Thoracic aorta (tissue), 2 donors: ENCODE results near the gene HHIP. TPM values are rescaled to one million over a fixed set of nuclear protein-coding genes. Genes with fewer than 3 reads are reported as not detected.

ENCODE experiments used
- ATAC-seq: fragments of 150-250 bp; one replicate; pipeline ENCODE4 v1.8.0; 2017; ENCODE audit warnings: low read depth; ENCODE audit not compliant: insufficient number of reproducible peaks, low FRiP score
- DNase-seq: peaks from one replicate; pipeline ENCODE4 v3.0.0-alpha.2; 2020; ENCODE audit warnings: low spot score
- H3K27ac ChIP-seq, 2 donors: fragments of 200-600 bp; sonication (generic); 1 replicate in 1 of 2; 2 replicates in 1 of 2; pipeline ENCODE4 v1.5.1; 2016; ENCODE audit warnings: mild to moderate bottlenecking in 2 of 2, moderate library complexity in 2 of 2
- H3K27me3 ChIP-seq: fragments of 200-600 bp; sonication (generic); replicated peaks from 2 replicates; pipeline ENCODE4 v1.6.0; 2016; ENCODE audit warnings: mild to moderate bottlenecking; ENCODE audit not compliant: insufficient read depth
- H3K36me3 ChIP-seq: fragments of 200-600 bp; sonication (generic); one replicate; pipeline ENCODE4 v1.5.1; 2016
- H3K4me1 ChIP-seq, 2 donors: fragments of 200-600 bp; sonication (generic); 1 replicate in 1 of 2; 2 replicates in 1 of 2; pipeline versions ENCODE4 v1.5.1 to v1.6.0; 2016; ENCODE audit warnings: low read depth in 2 of 2, mild to moderate bottlenecking in 1 of 2; ENCODE audit not compliant: control insufficient read depth in 1 of 2
- H3K4me3 ChIP-seq: fragments of 200-600 bp; sonication (generic); 2 replicates; pipeline ENCODE4 v1.5.1; 2016; ENCODE audit warnings: mild to moderate bottlenecking
- H3K9me3 ChIP-seq: fragments of 200-600 bp; sonication (generic); 2 replicates; pipeline ENCODE4 v1.5.1; 2016
- total RNA-seq, 2 donors: library from RNA; depleted of rRNA; stranded (reverse); fragments of >200 nt; gene quantifications; one replicate each; pipeline versions ENCODE4 v1.1.0 to v1.2.3, GENCODE V29; 2016
- TF ChIP-seq, protein P1 (sequence below): fragments of 200-600 bp; sonication (generic); IDR thresholded peaks from one replicate; pipeline ENCODE4 v1.5.1; 2019; ENCODE audit warnings: antibody characterized with exemption

HHIP gene
- total RNA-seq, 2 donors from 2014 or later, result 0.49 to 0.54 TPM

DNA sequence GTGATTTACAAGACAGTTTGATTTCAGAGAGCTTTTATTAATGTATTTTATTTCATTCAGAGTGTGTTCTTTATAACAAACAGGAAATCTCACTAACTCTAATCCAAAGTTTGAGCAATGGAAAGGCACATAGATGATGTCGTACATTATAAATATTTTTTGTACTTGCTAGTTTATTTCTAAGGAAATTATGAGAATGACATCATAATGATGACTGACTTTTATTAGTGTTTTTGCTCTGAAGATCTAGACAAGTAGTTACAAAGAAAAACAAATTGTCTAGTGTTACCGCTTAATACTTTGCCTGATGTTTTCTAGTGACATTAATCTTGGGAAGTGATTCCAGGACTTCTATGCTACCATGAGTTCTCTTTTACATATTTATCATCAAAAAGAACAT lies 43.2 kb downstream of the HHIP start:
- Histone ChIP-seq H3K4me3 (no peak overlapping the region), H3K27me3 (no peaks in the 10 kb centered on the region), H3K9me3 (no peaks in the 10 kb centered on the region), H3K36me3 (no peaks in the 10 kb centered on the region), H3K4me1 (no peaks in the 10 kb centered on the region), H3K27ac (no peak overlapping the region)
- no peak for DNase-seq
- ATAC-seq, result no peak
- TF ChIP-seq, protein P1, sequence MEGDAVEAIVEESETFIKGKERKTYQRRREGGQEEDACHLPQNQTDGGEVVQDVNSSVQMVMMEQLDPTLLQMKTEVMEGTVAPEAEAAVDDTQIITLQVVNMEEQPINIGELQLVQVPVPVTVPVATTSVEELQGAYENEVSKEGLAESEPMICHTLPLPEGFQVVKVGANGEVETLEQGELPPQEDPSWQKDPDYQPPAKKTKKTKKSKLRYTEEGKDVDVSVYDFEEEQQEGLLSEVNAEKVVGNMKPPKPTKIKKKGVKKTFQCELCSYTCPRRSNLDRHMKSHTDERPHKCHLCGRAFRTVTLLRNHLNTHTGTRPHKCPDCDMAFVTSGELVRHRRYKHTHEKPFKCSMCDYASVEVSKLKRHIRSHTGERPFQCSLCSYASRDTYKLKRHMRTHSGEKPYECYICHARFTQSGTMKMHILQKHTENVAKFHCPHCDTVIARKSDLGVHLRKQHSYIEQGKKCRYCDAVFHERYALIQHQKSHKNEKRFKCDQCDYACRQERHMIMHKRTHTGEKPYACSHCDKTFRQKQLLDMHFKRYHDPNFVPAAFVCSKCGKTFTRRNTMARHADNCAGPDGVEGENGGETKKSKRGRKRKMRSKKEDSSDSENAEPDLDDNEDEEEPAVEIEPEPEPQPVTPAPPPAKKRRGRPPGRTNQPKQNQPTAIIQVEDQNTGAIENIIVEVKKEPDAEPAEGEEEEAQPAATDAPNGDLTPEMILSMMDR, result no peak

DNA sequence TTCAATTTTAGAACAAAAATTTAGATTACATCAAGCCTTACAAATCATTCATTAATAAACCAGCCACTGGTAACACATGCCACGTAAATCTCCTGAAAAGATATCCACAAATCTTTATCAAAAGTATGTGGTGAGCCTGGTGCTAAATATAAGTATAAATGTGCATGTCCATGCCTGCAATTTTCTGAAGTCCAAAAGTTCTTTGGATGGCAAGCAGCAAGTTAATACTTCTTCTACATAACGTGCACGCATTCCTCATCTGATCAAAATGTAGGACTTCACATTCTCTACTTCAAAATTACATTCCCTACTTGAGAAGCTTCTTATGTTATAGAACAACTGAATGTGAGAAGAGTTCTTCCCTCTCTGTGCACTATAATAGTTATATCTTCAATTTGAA lies 49.8 kb downstream of the HHIP start:
- Histone ChIP-seq H3K9me3 (no peaks in the 10 kb centered on the region), H3K4me1 (no peaks in the 10 kb centered on the region), H3K27ac (no peak overlapping the region), H3K4me3 (no peak overlapping the region), H3K27me3 (no peaks in the 10 kb centered on the region), H3K36me3 (no peaks in the 10 kb centered on the region)
- no peak for ATAC-seq
- TF ChIP-seq, protein P1, result no peak
- DNase-seq, result no peak

DNA sequence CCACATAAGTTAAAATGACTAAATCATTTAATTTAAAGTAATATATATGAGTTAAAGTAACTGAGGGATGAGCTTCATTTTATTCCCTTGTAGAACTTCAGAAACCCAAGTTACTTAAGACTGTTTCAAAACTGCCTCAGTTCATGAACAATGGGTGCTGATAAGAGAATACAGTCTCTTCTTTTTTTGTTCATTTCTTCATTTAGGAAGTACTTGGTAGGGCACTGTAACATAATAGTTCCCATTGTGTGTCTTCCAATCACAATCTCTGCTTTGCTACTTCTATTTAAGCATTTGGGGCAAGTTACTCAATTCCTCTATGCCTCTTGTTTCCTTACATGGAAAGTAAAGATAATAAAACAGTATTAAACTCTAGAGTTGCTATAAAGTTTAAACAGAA lies 50.4 kb downstream of the HHIP start:
- no peaks in the 10 kb centered on the region for H3K36me3 ChIP-seq
- ATAC-seq (no peak), DNase-seq (no peak)
- H3K27me3 ChIP-seq, result no peaks in the 10 kb centered on the region
- TF ChIP-seq, protein P1, result no peak
- no peak overlapping the region for H3K27ac ChIP-seq
- H3K4me3 ChIP-seq, result no peak overlapping the region
- H3K9me3 ChIP-seq, result no peaks in the 10 kb centered on the region
- H3K4me1 ChIP-seq, result no peaks in the 10 kb centered on the region

DNA sequence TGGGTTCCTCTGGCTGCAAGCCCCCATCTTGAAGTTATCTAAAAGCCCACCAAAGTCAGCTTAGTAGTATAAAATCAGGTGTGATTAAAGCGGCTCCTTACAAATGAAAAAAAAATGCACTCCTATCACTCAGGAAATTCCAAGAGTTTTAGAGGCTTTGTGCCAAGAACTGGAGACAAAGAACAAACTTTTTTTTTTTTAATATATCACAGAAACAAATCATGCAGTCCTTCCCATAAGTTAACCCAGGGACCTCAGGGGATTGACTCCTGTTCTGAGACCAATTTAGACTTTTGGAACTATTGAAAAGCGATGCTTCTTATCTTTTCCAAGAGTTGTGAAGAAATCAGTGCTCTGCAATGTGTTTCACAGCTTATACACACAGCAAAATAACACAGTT lies 53.6 kb downstream of the HHIP start:
- no peak for DNase-seq
- Histone ChIP-seq H3K36me3 (no peaks in the 10 kb centered on the region), H3K4me1 (no peaks in the 10 kb centered on the region), H3K27ac (no peak overlapping the region), H3K4me3 (no peak overlapping the region), H3K9me3 (no peaks in the 10 kb centered on the region), H3K27me3 (no peaks in the 10 kb centered on the region)
- TF ChIP-seq, protein P1, result no peak
- no peak for ATAC-seq

DNA sequence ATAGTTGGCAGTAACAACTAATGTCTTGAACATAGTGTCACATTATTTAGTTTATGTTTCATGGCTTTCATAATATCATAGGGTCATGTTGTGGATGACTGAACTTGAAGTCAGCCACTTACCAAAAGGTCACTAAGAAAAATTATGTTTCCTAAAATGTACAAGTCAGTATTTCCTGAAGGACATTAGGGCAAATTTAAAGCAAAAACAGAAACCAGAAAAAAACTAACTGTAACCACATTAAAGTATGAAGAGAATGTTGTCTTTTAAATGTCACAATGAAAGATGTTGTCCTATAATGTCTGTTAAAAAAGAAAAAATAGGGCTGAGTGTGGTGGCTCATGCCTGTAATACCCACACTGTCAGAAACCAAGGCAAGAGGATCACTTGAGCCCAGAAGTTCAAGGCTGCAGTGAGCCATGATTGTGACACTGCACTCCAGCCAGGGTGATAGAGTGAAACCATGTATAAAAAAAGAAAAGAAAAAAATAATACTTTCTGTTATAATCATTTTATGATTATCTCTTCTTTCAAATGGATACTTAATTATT lies 55.8 kb downstream of the HHIP start:
- Histone ChIP-seq H3K4me3 (no peak overlapping the region), H3K9me3 (no peaks in the 10 kb centered on the region), H3K36me3 (no peaks in the 10 kb centered on the region), H3K4me1 (no peaks in the 10 kb centered on the region), H3K27ac (no peak overlapping the region), H3K27me3 (no peaks in the 10 kb centered on the region)
- ATAC-seq (no peak), DNase-seq (no peak)
- TF ChIP-seq, protein P1, result no peak
